ENCODE measurements around the gene INPP5A. TPM values are rescaled to one million over a fixed set of nuclear protein-coding genes. Genes with fewer than 3 reads are reported as not detected.

The INPP5A gene
- total and polyA plus RNA-seq, 10 of the 15 experiments (the other 5 are each of a cell fraction or from before 2014, with no cell fraction given): 0.52 to 15.0 (median 6.3) TPM

DNA sequence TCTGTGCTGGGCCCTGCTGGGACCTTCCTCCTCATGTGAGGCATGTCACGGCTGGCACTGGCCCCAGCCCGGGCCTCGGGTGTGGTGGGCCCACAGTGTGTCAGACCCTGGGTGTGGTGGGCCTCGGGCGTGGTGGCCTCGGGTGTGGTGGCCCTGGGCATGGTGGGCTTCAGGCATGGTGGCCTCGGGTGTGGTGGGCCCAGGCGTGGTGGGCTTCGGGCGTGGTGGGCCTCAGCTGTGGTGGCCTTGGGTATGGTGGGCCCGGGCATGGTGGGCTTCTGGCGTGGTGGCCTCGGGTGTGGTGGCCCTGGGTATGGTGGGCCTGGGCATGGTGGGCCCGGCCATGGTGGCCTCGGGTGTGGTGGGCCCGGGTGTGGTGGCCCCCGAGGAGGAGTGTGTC lies 207.9 kb downstream of the INPP5A start (continued):
- TF ChIP-seq, protein P1, sequence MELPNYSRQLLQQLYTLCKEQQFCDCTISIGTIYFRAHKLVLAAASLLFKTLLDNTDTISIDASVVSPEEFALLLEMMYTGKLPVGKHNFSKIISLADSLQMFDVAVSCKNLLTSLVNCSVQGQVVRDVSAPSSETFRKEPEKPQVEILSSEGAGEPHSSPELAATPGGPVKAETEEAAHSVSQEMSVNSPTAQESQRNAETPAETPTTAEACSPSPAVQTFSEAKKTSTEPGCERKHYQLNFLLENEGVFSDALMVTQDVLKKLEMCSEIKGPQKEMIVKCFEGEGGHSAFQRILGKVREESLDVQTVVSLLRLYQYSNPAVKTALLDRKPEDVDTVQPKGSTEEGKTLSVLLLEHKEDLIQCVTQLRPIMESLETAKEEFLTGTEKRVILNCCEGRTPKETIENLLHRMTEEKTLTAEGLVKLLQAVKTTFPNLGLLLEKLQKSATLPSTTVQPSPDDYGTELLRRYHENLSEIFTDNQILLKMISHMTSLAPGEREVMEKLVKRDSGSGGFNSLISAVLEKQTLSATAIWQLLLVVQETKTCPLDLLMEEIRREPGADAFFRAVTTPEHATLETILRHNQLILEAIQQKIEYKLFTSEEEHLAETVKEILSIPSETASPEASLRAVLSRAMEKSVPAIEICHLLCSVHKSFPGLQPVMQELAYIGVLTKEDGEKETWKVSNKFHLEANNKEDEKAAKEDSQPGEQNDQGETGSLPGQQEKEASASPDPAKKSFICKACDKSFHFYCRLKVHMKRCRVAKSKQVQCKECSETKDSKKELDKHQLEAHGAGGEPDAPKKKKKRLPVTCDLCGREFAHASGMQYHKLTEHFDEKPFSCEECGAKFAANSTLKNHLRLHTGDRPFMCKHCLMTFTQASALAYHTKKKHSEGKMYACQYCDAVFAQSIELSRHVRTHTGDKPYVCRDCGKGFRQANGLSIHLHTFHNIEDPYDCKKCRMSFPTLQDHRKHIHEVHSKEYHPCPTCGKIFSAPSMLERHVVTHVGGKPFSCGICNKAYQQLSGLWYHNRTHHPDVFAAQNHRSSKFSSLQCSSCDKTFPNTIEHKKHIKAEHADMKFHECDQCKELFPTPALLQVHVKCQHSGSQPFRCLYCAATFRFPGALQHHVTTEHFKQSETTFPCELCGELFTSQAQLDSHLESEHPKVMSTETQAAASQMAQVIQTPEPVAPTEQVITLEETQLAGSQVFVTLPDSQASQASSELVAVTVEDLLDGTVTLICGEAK (IDR thresholded peaks at IDR 0.05; ENCODE audit: borderline replicate concordance): no peak
- TF ChIP-seq, protein P2, sequence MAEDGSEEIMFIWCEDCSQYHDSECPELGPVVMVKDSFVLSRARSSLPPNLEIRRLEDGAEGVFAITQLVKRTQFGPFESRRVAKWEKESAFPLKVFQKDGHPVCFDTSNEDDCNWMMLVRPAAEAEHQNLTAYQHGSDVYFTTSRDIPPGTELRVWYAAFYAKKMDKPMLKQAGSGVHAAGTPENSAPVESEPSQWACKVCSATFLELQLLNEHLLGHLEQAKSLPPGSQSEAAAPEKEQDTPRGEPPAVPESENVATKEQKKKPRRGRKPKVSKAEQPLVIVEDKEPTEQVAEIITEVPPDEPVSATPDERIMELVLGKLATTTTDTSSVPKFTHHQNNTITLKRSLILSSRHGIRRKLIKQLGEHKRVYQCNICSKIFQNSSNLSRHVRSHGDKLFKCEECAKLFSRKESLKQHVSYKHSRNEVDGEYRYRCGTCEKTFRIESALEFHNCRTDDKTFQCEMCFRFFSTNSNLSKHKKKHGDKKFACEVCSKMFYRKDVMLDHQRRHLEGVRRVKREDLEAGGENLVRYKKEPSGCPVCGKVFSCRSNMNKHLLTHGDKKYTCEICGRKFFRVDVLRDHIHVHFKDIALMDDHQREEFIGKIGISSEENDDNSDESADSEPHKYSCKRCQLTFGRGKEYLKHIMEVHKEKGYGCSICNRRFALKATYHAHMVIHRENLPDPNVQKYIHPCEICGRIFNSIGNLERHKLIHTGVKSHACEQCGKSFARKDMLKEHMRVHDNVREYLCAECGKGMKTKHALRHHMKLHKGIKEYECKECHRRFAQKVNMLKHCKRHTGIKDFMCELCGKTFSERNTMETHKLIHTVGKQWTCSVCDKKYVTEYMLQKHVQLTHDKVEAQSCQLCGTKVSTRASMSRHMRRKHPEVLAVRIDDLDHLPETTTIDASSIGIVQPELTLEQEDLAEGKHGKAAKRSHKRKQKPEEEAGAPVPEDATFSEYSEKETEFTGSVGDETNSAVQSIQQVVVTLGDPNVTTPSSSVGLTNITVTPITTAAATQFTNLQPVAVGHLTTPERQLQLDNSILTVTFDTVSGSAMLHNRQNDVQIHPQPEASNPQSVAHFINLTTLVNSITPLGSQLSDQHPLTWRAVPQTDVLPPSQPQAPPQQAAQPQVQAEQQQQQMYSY (CRISPR knock-in tag; IDR thresholded peaks at IDR 0.05): no peak
- no peak for TF ChIP-seq MYC (IDR thresholded peaks at IDR 0.05; ENCODE audit: insufficient read depth, insufficient read length, insufficient replicate concordance, low read length, severe bottlenecking)
- TF ChIP-seq, protein P3, sequence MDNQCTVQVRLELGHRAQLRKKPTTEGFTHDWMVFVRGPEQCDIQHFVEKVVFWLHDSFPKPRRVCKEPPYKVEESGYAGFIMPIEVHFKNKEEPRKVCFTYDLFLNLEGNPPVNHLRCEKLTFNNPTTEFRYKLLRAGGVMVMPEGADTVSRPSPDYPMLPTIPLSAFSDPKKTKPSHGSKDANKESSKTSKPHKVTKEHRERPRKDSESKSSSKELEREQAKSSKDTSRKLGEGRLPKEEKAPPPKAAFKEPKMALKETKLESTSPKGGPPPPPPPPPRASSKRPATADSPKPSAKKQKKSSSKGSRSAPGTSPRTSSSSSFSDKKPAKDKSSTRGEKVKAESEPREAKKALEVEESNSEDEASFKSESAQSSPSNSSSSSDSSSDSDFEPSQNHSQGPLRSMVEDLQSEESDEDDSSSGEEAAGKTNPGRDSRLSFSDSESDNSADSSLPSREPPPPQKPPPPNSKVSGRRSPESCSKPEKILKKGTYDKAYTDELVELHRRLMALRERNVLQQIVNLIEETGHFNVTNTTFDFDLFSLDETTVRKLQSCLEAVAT (IDR thresholded peaks at IDR 0.05): no peak
- TF ChIP-seq, protein P4, sequence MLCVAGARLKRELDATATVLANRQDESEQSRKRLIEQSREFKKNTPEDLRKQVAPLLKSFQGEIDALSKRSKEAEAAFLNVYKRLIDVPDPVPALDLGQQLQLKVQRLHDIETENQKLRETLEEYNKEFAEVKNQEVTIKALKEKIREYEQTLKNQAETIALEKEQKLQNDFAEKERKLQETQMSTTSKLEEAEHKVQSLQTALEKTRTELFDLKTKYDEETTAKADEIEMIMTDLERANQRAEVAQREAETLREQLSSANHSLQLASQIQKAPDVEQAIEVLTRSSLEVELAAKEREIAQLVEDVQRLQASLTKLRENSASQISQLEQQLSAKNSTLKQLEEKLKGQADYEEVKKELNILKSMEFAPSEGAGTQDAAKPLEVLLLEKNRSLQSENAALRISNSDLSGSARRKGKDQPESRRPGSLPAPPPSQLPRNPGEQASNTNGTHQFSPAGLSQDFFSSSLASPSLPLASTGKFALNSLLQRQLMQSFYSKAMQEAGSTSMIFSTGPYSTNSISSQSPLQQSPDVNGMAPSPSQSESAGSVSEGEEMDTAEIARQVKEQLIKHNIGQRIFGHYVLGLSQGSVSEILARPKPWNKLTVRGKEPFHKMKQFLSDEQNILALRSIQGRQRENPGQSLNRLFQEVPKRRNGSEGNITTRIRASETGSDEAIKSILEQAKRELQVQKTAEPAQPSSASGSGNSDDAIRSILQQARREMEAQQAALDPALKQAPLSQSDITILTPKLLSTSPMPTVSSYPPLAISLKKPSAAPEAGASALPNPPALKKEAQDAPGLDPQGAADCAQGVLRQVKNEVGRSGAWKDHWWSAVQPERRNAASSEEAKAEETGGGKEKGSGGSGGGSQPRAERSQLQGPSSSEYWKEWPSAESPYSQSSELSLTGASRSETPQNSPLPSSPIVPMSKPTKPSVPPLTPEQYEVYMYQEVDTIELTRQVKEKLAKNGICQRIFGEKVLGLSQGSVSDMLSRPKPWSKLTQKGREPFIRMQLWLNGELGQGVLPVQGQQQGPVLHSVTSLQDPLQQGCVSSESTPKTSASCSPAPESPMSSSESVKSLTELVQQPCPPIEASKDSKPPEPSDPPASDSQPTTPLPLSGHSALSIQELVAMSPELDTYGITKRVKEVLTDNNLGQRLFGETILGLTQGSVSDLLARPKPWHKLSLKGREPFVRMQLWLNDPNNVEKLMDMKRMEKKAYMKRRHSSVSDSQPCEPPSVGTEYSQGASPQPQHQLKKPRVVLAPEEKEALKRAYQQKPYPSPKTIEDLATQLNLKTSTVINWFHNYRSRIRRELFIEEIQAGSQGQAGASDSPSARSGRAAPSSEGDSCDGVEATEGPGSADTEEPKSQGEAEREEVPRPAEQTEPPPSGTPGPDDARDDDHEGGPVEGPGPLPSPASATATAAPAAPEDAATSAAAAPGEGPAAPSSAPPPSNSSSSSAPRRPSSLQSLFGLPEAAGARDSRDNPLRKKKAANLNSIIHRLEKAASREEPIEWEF (IDR thresholded peaks at IDR 0.05; ENCODE audit: insufficient replicate concordance, low read depth, low read length): no peak

Measured in GM12878 (cell line).